Measurements from ENCODE around the gene MXRA8.

The MXRA8 gene

DNA sequence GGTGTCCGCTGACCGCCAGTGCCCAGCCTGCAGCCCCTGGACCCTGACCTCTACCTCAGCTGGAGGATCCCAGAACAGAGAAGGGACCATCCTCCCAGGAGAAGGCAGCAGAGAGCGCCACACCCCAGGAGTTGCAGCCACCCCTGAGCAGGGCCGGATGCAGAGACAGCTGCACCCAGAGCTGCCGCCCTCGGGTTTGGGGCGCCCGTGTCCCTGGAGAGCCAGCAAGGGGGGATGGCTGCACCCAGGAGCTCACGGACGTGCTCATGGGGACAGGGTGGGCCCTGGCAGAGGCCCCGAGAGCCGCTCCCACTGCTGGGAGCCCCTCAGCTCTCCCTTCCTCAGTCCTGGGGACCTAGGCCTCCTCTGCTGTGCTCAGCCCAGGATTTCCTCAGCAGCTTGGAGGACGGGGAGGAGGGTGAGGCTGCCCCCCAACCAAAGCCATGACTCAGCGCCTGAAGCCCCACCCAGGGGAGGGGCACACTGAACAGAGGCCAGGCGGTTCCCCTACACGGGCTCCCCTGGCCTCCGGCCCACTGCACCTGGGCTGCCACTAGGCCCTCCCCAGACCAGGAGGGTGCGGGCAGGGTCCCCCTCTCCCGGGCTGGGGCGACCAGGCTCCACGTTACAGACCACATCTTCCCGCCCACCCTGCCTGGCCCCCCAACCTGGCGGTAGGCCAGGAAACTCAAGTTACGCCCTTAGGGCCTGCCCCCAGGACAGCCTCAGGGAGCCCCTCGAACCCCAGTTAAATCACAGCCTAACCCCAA is 52.9 kb downstream of the MXRA8 start:
- DNase-seq (ENCODE audit: low spot score in 2 of 2) = peak; percentile 73 to 76
- ATAC-seq (ENCODE audit: low read depth) = peak; percentile 52
- H3K9me3 Mint-ChIP-seq = no peaks in the 10 kb centered on the region

DNA sequence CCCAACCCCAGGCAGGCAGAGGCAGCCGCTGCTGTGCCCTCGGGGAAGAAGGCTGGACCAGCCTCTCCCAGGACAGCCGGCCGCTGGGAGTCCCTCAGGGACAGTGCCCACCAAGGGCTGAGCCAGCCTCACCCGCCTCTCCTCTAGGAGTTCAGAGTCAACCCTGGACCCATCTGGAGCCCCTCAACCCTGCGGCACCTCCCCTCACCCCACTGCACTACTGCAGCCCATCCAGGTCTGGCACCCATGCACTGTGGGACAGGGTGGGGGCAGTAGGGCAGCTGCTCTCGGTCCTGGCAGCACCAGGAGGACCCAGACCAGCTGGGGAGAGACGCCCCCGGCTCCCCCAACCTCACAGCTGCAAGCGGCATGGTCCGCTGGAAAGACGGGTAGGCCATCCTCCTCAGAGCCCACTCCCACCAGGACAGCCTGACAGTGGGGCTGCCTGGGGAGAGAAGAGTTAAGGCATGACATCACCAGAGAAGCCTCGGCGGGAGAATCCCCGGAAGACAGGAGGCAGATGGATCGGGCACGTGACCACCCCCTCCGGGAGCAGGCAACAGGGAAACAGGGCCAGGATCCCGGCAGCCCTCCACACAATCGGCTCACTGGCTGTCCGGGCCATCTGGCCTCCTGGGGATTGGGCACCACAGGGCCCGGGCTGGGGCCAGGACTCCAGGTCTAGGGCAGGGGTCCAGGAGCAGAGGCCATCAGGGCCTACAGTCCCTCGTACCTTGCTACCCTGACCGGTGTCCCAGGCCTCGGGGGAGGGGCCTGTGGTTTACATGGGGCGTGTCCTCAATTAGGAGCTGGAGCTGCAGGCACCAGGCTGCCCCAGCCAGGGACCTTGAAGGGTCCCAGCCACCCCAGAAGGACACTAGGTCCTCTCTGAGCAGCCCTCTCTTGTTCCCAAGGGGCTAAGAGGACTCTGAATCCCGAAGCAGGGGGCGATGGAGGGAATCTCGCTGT is 53.7 kb downstream of the MXRA8 start:
- ATAC-seq (ENCODE audit: low read depth) (no peak), DNase-seq (ENCODE audit: low spot score in 2 of 2) (no peak)
- H3K27me3 Mint-ChIP-seq = no peaks in the 10 kb centered on the region
- H3K4me3 Mint-ChIP-seq = peak overlapping the region; percentile 84
- H3K27ac Mint-ChIP-seq = no peak overlapping the region
- no peaks in the 10 kb centered on the region for H3K36me3 Mint-ChIP-seq
- no peaks in the 10 kb centered on the region for H3K9me3 Mint-ChIP-seq
- H3K4me1 Mint-ChIP-seq = peaks cover 21% of the 10 kb centered on the region

More for the DNA sequence above, 52.9 kb downstream of the MXRA8 start:
- H3K27ac Mint-ChIP-seq = peak overlapping the region; percentile 75
- H3K36me3 Mint-ChIP-seq = no peaks in the 10 kb centered on the region
- H3K4me1 Mint-ChIP-seq = peaks cover 21% of the 10 kb centered on the region
- peak overlapping the region; percentile 84 for H3K4me3 Mint-ChIP-seq
- H3K27me3 Mint-ChIP-seq = no peaks in the 10 kb centered on the region

DNA sequence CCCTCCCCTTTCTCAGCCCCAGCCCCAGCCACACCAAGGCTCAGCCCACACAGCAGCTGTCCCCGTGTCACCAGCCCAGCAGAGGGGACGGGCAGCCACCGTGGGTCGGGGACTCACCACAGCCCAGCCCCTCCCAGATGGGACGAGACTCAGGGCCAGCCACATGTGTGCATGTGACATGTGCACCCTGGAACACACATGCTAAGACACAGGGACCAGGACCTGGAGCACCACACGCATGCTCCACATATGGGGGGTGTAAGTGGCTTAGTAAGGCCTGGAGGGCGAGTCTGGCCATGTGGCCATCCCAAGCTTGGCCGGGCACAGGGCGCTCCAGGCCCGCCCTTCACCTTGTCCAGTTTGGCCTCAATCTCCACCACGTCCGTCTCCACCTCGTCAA is 54.6 kb downstream of the MXRA8 start:
- no peak for ATAC-seq (ENCODE audit: low read depth)
- no peak overlapping the region for H3K27ac Mint-ChIP-seq
- no peak for DNase-seq (ENCODE audit: low spot score in 2 of 2)
- H3K9me3 Mint-ChIP-seq = no peaks in the 10 kb centered on the region
- H3K4me1 Mint-ChIP-seq = peaks cover 21% of the 10 kb centered on the region
- H3K36me3 Mint-ChIP-seq = no peaks in the 10 kb centered on the region
- H3K27me3 Mint-ChIP-seq = no peaks in the 10 kb centered on the region
- peak overlapping the region; percentile 3 for H3K4me3 Mint-ChIP-seq

DNA sequence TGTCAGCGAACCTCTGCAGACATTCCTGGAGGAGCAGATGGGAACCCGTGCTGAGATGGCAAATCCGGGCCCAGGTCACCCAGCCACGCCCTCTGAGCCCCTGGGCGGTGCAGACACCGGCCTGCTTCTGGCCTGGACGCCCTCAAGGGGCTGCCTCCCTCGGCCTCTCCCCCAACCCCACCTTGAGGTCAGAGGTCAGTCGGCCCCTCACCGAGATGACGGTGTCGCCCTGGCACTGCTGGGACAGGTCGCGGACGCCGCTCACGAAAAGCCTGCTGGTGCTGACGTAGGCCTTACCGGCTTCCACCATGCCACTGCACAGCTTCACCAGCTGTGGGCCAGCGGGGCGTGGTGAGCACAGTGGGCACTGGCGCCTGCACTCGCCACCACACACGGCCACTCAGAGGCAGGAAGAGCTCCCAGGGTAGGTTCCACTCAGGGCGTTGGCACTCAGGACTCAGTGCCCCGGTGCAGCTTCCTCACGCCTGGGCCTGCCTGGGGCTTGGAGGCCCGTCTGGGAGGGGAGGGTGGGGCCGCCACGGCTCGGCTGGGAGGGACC is 55.3 kb downstream of the MXRA8 start:
- no peak for ATAC-seq (ENCODE audit: low read depth)
- Mint-ChIP-seq H3K4me3 (no peak overlapping the region), H3K36me3 (no peaks in the 10 kb centered on the region), H3K27me3 (no peaks in the 10 kb centered on the region), H3K27ac (no peak overlapping the region), H3K9me3 (no peaks in the 10 kb centered on the region), H3K4me1 (peaks cover 21% of the 10 kb centered on the region)
- DNase-seq (ENCODE audit: low spot score in 2 of 2) = no peak
